Effector CD8-positive, alpha-beta T cell (primary cell): ENCODE results near the gene TMEM117.
"Not testable (repeated sequence)": the region's sequence is repeated elsewhere in the genome, so short reads cannot be mapped to it uniquely, and the experiment has no call there.

Experiments used
- DNase-seq: peaks from one replicate; lab custom pipeline; 2025; lab: John Stamatoyannopoulos, UW

The TMEM117 gene

DNA sequence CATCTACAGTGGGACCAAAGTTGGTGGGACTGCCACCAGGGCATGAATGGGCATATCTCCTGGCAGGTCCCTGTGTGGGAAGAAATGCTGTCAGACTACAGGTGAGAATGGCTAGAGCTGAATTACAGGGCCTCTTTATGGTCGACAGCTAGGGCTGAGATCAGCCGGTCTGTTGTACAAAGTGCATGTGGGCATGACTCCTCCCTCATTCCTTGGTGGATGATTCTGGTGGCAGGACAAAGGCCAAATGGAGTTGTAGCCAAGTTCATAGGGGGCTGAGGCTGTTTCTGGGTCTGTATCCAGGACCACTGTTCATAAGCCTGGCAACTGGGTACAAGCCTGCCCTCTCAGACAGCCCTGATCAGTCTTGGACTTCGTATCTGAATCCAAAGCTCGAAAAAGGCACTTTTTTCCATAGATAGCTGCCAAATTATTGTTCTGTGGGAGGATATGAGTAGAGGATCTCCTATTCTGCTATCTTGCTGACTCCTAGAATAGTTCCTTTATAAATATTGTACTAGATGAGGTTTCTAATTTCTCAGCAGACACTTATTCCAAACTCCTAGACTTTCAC is 460.8 kb downstream of the TMEM117 start:
- no peak for DNase-seq

DNA sequence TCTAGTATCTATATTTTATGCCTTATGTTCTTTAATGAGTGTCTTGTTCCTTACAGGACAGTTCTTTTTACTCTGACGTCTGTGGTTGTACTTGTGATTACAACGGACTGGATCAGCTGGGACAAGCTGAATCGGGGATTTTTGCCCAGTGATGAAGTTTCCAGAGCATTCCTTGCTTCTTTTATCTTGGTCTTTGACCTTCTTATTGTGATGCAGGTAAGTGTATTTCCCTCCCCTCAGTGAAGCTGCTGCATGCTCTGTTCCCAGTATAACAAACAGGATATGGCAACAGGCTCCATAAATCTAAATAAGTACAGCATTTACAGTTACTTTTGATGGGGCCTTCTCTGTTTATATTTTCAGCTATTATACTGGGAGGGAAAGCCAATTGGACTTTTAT is 463.6 kb downstream of the TMEM117 start:
- DNase-seq: no peak

DNA sequence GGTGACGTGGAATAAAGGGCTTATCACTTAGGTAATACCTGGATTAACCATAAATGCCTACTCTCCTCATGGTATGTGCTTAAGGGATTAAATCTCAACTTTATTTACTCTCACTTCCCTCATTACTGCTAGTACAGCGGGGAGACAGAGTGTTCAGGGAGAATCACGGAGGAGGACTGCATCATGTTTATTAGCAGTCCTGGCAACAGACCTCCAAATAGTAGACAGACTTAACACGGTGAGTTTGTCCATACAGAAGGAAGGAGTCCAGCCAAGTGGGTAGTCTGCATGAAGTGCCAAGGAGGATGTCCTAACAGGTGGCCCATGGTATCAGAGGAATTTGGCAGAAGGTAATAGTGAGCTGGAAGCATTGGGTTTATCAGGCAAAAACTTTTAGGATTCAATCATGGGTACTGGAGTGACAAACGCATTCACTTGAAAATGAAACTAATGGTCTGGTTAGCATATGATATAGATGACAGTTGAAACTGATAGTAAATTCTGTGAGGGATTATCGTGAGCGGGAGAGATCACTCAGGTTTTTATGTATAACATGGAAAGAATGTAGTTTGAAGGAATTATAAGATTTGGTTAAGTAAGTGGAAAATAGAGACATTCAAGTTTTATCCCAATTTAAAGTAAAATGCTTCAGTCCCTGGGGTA is 471.8 kb downstream of the TMEM117 start:
- no peak for DNase-seq

DNA sequence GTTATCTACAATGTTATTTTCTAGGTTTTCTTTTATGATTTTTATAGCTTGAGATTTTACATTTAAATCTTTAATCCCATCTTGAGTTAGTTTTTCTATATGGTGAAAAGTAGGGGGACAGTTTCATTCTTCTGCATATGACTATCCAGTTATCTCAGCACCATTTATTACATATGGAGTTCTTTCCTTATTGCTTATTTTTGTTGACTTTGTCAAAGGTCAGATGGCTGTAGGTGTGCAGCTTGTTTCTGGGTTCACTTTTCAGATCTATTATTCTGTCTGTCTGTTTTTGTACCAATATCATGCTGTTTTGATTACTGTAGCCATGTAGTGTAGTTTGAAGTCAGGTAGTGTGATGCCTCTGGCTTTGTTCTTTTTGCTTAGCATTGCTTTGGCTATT is 477.3 kb downstream of the TMEM117 start:
- no peak for DNase-seq

DNA sequence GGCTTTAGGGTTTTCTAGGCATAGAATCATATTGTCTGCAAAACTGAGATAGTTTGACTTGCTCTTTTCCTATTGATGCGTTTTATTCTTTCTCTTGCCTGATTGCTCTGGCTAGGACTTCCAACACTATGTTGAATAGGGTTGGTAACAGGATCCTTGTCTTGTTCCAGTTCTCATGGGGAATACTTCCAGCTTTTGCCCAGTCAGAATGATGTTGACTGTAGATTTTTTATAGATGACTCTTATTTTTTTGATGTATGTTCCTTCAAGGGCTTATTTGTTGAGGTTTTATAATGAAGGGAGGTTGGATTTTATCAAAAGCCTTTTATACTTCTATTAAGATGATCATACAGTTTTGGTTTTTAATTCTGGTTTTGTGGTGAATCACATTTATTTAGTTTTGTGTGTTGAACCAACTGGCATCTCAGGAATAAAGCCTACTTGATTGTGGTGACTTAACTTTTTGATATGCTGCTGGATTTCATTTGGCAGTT is 478.2 kb downstream of the TMEM117 start:
- DNase-seq: no peak

DNA sequence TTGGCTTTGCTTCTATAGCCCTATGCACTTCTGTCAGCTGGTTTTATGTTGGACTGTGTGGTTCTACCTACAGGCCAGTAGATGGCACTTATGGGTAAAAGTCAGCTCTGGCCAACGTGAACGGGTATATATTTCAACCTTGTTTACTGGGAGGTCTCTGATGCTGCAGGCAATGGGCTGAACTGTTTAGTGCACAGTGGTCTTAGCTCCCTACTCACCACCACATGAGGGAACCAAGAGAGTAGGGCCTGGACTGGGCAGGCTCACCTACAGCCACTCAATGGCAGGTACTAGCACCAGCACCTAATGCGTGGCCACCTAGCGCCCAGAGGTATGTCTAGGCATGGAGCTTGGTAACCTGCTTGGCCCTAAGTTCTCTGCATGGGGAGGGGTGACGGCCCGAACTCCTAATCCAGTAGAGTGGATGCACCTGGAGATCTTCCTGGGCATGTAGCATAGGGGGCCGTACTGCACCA is 481.8 kb downstream of the TMEM117 start:
- DNase-seq: no peak

DNA sequence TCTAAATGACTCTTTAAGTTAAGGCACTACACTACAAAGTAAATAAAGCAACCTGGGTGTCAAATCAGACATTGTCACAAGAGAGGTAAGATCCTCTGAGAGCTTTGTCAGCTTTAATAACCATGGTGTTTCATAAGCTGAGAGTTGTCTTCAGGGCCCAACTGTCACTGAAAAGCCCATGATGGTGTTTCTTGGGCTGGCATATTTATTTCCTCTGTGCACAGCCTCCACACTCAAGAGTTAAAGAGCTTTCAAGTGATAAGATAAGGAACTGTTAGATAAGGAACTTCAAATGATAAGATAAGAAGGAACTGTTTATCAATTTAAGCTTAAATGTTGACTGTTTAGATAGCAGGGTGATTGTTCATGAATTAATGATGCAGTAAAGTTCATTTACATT is 495.4 kb downstream of the TMEM117 start:
- DNase-seq: no peak

DNA sequence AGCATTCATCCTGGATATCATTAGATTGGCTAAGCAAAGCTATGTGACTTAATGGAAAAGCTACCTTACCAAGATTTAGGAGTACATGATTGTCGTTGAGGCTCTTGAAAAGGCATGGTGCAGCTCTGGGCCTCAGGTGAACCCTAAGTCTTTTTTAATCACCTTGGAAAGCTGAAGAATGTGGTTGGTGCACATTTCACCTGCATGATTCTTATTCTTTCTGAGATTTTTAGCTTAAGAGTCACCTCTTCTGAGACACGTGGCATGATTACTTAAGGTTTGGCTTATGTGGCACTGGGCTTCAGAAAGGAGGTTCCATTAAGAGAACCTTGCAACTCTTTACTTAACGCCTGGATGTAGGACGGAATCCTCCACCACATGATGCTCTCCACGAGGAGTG is 498.5 kb downstream of the TMEM117 start:
- no peak for DNase-seq

DNA sequence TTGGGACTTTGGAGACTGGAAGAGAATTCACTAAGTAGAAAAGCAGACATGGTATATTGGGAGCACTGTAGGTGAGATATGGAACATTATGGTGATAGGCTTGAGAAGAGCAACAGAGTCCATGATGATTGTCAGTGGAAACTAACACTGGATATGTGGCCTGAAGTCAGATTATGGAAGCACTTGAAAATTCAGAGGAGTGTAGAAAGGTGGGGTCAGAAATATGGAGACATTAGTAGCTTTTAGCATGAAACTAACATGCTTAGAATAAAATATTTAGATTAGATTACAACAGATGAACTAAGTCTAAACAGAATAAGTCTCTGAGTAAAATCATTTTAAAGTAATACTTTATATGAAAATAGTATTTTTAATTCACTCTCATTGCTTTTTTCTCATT is 499.1 kb downstream of the TMEM117 start:
- DNase-seq: no peak

DNA sequence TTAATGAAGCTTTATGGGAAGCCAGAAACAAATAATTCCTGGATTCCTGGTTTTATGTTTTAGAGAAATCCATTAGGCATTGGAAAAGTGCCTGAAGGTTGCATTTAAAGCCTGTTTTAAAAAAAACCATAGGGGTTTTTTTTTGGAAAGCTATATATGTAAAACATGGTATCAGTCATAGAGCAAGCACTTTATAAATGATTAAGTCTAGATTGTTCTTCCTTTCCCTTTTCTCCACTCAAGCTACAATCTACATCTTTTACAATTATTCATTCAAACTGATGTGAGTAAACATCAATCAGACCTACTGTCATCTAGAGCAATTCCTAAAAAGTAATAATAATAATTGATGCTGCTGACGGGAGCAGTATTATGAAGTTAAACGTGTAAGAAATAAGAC is 500.7 kb downstream of the TMEM117 start:
- DNase-seq: no peak

DNA sequence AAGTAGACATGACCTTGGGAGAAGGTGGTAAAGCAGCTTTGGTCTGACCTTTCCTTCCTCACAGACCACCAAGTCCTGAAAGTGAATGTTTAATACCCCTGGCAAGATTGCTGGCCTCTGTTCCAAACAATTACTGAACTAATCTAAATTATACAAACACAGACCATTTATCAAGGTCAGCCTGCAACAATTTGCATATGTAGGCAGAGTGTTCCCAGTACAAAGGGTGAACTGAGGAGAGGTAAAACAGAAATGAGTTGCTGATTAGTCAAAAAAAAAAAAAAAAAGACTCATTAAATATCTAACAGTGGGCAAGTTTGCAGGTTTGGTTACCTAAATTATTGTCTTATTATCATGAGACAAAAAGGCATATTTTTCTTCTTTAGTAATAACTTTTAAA is 506.5 kb downstream of the TMEM117 start:
- DNase-seq: no peak

DNA sequence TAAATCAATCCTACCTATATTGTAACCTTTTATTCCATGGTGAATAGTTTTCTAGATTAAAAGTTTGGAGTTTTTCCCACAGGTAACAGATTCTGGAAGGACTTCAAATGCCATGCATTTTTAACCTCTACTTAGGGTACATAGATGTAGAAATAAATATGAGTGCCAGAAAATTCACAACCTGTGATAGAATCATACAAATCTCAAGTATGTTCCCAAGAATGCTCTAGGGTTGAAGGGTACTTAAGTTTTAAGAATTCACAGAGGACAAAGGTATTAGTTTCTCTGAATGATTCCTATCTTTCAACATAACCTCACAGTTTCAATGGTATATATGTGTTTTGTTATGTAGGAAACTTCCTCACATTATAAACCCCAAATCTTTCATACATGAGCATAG is 511.3 kb downstream of the TMEM117 start:
- DNase-seq: no peak

DNA sequence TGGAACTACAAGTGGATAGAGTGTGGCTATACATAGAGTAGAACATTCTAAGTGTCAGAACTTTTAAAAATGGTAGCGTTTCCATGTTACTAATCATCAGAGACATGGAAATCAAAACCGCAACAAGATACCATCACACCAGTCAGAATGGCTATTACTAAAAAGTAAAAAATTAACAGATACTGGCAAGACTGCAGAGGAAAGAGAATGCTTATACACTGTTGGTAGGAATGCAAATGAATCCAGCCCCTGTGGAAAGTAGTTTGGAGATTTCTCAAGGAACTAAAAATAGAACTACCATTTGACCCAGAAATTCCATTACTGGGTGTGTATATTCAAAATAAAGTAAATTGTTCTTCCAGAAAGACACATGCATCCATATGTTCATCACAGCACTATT is 521.6 kb downstream of the TMEM117 start:
- DNase-seq: no peak

DNA sequence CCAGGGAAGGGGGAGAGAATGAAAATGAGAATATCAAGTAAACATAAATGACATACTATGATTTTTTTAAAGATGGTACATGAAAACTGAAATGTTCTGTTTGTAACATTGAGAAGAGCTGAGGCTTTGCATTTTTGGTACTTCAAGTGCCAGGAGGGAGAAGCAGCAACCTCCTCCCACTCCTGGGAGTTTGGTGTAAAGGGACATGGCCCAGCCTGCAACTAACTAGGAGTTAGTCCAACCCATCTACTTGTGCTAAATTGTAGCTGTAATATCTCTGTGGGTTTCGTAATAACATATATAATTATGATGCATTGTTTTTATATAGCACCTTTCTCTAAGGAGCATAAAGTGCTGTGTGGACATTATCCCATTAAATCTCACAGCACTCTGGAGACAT is 522.8 kb downstream of the TMEM117 start:
- DNase-seq: no peak

DNA sequence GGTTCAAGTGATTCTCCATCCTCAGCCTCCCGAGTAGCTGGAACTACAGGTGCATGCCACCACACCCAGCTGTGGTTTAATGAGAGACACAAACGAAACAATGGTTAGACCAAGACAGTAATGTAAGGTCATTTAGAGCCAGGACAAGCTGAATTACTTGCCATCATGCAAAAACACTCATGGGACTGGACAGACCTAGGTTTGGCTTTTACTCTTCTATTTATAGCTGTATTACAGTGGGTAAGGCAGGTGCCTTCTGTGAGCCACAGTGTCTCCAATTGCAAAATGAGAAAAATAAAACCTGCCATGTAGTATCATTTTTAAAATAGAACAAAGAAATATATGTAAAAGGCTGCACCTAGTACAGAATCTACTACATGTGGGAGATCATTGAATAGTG is 527.1 kb downstream of the TMEM117 start:
- no peak for DNase-seq

DNA sequence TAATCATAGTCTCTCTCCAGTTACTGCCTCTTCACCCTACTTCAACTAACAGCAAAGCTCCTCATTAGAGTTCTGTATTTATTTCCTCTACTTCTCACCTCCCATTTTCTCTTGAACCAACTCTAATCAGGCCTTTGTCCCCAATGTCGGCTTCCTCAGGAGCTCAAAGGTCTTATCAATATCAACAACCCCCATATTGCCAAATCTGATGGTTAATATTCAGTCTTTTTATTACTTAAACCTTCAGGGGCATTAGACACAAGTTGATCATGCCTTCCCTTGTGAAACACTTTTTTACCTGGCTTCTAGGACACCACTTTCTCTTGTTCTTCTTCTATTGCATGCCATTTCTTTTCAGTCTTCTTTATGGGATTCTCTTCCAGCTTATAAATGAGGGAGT is 531.3 kb downstream of the TMEM117 start:
- DNase-seq: no peak

DNA sequence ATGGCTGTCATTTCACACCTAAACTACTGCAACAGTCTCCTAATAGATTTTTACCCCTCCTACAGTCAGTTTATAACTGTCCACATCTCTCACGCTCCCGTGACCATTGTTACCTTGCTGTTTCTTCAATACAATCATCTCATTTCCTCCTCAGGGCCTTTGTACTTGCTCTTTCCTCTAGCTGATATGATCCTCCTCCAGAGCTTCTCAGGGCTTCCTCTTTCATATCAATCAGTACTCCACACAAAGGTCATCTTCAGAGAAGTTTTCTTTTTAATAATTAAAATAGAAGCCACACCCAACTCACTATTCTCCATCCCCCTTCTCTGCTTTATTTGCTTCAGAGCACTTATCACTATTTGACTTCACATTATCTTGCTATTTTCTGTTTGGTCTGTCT is 532.0 kb downstream of the TMEM117 start:
- DNase-seq: no peak

DNA sequence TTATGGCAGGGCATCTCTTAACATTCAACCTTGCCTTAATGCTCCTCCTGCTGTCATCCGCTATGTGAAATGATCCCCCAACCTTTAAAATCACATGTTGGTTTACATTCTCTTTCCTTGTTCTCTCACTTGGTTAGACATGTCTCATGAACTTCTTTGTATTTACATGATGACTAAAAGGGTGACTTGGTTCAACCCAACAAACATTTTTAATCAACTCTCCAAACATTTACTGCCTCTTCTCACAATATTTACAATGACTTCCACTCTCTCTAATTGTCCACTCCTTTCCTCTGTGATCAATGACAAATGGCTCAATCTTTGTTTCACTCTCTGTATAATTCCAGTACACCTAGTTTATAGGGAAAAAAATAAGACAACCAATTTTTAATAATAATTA is 534.1 kb downstream of the TMEM117 start:
- no peak for DNase-seq

DNA sequence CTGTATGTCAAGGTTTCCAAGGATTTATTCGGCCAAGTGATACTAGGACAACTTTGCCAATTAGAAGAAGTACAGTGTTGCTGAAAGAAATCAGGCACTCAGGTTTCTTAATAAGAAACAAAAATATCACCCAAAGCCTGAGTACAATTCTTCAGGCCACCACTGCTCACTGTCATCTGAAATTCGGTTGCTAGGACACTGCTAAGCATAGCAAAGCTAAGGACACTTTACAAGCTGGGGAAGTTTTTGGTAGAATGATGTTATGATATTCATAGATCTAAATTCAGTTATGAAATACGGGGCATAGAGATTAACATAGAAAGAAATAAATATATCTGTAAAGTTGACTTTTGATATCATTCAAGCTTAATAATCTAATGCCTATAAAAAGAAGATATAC is 535.1 kb downstream of the TMEM117 start:
- DNase-seq: no peak

DNA sequence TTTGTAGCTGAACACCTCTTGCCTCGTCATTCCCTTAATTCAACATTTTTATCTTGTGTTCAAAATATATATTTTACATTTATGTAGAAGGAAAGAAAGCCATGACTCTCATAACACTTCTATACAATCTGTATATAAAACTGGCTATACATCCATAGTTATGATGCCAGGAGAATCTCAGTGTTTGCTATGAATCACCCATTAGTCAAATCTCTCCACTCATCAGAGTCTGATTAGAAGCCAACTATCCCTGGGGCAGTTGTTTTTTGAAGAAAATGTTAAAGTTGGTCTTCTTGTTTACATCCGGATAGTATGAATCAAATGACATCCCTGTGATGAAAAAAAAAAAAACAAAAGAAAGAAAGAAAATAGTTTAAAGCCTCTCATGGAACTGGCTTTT is 536.4 kb downstream of the TMEM117 start:
- no peak for DNase-seq

DNA sequence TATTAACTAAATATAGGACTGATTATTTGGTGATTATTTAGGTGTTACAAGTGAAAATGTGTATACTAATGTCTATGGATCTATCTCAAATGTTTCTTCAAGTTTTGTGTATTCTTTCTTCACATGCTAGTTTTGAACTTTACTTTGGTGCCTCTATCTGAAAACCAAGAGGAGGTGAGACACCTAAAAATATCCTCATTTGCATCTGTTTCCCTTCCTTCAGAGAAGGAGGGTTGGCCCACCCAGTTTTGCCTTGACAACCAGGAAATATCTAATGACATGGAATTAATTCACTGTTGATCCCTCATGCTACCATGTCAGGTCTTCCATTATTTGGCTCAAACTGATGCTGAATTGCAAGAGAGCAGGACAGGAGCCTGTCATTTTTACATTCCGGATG is 539.8 kb downstream of the TMEM117 start:
- no peak for DNase-seq

DNA sequence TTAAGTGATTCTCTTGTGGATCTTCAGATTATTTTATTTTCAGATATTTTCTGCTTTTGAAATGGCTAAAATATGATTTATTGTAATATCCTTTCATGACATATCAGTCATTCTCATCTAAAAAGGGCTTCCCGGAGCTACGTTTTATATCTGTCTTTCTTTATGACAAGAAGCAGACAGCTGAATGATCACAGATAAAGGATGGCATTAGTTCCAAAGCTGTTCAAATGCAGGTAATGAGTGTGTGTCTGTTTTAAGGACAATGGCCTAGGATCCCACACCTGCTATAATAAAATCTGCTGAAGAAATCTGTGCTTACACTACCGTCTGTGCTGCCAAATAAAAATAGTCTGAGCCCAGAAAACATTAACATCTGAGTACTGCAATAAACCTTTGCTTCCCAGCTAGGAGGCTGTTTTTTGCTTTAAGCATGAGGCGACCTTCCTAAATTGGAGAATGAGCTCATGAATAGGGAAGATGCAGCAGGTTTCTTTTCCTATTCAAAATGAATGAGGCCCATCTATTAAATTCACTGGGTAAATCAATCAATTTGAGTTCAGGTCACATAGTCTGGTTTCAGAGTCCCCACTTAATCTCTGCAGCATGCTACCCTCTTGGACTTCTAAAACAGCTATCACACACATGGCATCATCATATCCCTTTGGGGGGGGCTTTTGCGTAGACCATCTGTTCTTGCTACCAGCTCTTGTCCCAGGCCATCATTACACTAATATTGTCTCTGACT is 541.7 kb downstream of the TMEM117 start:
- DNase-seq: no peak

DNA sequence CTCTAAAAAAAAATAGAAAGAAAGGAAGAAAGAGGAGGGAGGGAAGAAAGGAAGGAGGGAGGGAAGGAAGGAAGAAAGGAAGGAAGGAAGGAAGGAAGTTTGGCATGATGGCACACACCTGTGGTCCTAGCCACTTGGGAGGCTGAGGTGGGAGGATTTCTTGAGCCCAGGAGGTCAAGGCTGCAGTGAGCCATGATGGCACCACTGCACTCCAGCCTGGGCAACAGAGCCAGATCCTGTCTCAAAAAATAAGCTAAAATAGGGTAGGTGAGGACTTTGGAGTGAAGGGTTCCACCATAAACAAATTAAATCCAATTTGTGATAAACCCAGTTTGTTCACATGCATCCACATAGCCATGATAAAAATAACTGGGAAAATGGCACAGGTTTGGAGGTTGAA is 543.2 kb downstream of the TMEM117 start:
- DNase-seq: not testable (repeated sequence)
